ENCODE measurements around the gene CNOT2. TPM values are rescaled to one million over a fixed set of nuclear protein-coding genes. Genes with fewer than 3 reads are reported as not detected.
A peak's percentile ranks its signal among the peaks of the same experiment; 100 is the strongest.

Gene CNOT2
- total RNA-seq, 1 experiment from 2014 or later: 82.9 TPM

DNA sequence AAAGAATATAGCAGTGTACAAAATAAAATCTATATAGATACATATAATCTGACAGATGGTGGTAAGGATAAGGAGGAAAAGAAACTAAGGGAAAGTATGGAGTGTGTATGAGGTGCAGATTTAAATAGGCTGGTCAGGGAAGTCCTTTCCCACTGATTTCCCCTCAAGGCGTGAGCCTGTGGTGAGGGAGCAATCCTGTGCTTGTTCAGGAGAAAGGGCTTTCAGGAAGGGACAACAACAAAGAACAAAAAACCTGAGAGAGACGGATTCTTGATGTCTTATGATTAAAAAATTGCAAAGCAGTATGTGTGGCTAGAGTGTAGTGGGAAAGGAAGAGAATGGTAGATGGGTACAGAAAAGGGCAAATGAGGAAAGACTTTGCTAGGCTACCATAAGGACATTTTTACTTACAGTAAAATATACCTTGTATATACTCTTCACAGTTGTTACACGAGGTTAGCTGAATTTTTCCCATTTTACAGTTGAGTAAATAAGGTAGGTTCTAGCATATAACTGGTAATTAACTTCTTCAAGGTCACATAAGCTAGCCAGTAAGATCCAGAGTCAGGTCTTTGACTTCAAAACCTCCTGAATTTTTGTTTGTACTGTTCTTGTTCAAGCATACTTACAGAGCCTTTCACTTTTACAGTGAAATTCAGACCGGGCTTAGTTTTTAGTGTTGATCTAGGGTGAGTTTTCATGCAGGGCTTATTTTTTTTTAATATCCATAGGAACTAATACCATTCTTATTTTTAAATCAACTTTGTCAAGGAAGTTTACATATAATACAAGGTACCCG lies 15.6 kb downstream of the CNOT2 start:
- no peaks in the 10 kb centered on the region for H3K27me3 ChIP-seq (ENCODE audit: insufficient read depth, low read length)
- no peak overlapping the region for H3K4me2 ChIP-seq (ENCODE audit: insufficient read depth, insufficient read length, low read length)
- H3K23me2 ChIP-seq (ENCODE audit: insufficient read length, low read depth, low read length, poor library complexity, severe bottlenecking): no peaks in the 10 kb centered on the region
- no peak overlapping the region for H3K4ac ChIP-seq (ENCODE audit: low read depth, low read length)
- H2BK12ac ChIP-seq (ENCODE audit: insufficient read length, low read depth, low read length): no peak overlapping the region
- no peak overlapping the region for H4K5ac ChIP-seq (ENCODE audit: insufficient read length, low read depth, low read length)
- H3K14ac ChIP-seq (ENCODE audit: insufficient read depth, low read length): no peak overlapping the region
- no peak overlapping the region for H3K23ac ChIP-seq (ENCODE audit: insufficient read length, low read depth, low read length)
- no peaks in the 10 kb centered on the region for H3K9me3 ChIP-seq (ENCODE audit: control insufficient read depth, low read depth, low read length)
- no peak overlapping the region for H4K91ac ChIP-seq (ENCODE audit: insufficient read length, low read depth, low read length)
- no peak overlapping the region for H2AK5ac ChIP-seq (ENCODE audit: insufficient read length, low read length)
- Mint-ChIP-seq H3K36me3 (ENCODE audit: insufficient read depth in 1 of 3, low read depth in 3 of 3) (peaks cover 0 to 13% (median 3%) of the 10 kb centered on the region in 3 experiments; a peak in 6 of 7 replicates), H3K4me3 (no peak overlapping the region), H3K27me3 (ENCODE audit: low read depth) (no peaks in the 10 kb centered on the region; the same call in 1 of the 2 replicates), H3K9me3 (no peaks in the 10 kb centered on the region; a peak in 1 of 5 replicates), H3K27ac (peak overlapping the region; percentile 36 to 74 (median 63); a peak in 5 of 7 replicates), H3K4me1 (peaks cover 44 to 47% of the 10 kb centered on the region in 2 experiments)
- H3K18ac ChIP-seq (ENCODE audit: insufficient read length, low read depth, low read length): no peak overlapping the region
- peak overlapping the region; percentile 28 for H2BK120ac ChIP-seq (ENCODE audit: low read depth, low read length, poor library complexity, severe bottlenecking)
- H4K8ac ChIP-seq (replicated peaks; ENCODE audit: insufficient read length, low read depth, low read length): no peak overlapping the region
- no peaks in the 10 kb centered on the region for H3K79me1 ChIP-seq (ENCODE audit: insufficient read depth, low read depth, low read length, poor library complexity, severe bottlenecking)
- TF ChIP-seq, protein P1, sequence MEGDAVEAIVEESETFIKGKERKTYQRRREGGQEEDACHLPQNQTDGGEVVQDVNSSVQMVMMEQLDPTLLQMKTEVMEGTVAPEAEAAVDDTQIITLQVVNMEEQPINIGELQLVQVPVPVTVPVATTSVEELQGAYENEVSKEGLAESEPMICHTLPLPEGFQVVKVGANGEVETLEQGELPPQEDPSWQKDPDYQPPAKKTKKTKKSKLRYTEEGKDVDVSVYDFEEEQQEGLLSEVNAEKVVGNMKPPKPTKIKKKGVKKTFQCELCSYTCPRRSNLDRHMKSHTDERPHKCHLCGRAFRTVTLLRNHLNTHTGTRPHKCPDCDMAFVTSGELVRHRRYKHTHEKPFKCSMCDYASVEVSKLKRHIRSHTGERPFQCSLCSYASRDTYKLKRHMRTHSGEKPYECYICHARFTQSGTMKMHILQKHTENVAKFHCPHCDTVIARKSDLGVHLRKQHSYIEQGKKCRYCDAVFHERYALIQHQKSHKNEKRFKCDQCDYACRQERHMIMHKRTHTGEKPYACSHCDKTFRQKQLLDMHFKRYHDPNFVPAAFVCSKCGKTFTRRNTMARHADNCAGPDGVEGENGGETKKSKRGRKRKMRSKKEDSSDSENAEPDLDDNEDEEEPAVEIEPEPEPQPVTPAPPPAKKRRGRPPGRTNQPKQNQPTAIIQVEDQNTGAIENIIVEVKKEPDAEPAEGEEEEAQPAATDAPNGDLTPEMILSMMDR (conservative IDR thresholded peaks at IDR 0.05): no peak
- no peak overlapping the region for H2BK20ac ChIP-seq (ENCODE audit: low read depth, low read length, poor library complexity, severe bottlenecking)
- H3K27ac ChIP-seq (ENCODE audit: insufficient read length, low read depth, low read length): no peak overlapping the region
- no peak overlapping the region for H2BK15ac ChIP-seq (ENCODE audit: low read depth, low read length)
- no peak overlapping the region for H2AFZ ChIP-seq (ENCODE audit: low read length)
- H3K9ac ChIP-seq (ENCODE audit: extremely low read depth, insufficient read length, low read length): peak overlapping the region; percentile 7
- no peak overlapping the region for H2BK5ac ChIP-seq (ENCODE audit: insufficient read length, low read length)
- peaks cover 28% of the 10 kb centered on the region for H3K79me2 ChIP-seq (ENCODE audit: insufficient read depth, low read length)
- H3K56ac ChIP-seq (ENCODE audit: insufficient read length, low read depth, low read length): no peak overlapping the region
- WGBS (ENCODE audit: extremely low coverage, insufficient read length, low lambda C conversion rate): no CpG with 5 or more reads among the region's 5 CpGs
- no peak for DNase-seq
- no peak overlapping the region for H3T11ph ChIP-seq (ENCODE audit: low read length)
- no peaks in the 10 kb centered on the region; the same call in 1 of the 2 replicates for H3K4me1 ChIP-seq (ENCODE audit: insufficient read depth, low read length)
- H4K20me1 ChIP-seq (ENCODE audit: control insufficient read depth, insufficient read depth, insufficient read length): no peaks in the 10 kb centered on the region

Measured in H9 (cell line).